Right atrium auricular region (tissue), 2 donors: ENCODE measurements around the gene PPP1R12C. TPM values are rescaled to one million over a fixed set of nuclear protein-coding genes. Genes with fewer than 3 reads are reported as not detected.

ENCODE experiments used
- DNase-seq: peaks from one replicate; pipeline ENCODE4 v3.0.0-alpha.2; 2019; ENCODE audit warnings: low spot score
- H3K27ac ChIP-seq, 2 donors: fragments of 200-600 bp; sonication (generic); 1 replicate in 1 of 2; 2 replicates in 1 of 2; pipeline ENCODE4 v1.5.1; 2016 to 2019
- H3K27me3 ChIP-seq, 2 donors: fragments of 200-600 bp; sonication (generic); one replicate each; pipeline versions ENCODE4 v1.5.1 to v1.6.0; 2017 to 2019
- H3K36me3 ChIP-seq: fragments of 200-600 bp; sonication (generic); one replicate; pipeline ENCODE4 v1.5.1; 2016
- H3K4me1 ChIP-seq, 2 donors: fragments of 200-600 bp; sonication (generic); one replicate each; pipeline versions ENCODE4 v1.5.1 to v1.6.0; 2017 to 2019
- H3K4me3 ChIP-seq, 2 donors: fragments of 200-600 bp; sonication (generic); 1 replicate in 1 of 2; 2 replicates in 1 of 2; pipeline ENCODE4 v1.5.1; 2017 to 2019; ENCODE audit warnings: mild to moderate bottlenecking in 1 of 2, moderate library complexity in 1 of 2
- H3K9me3 ChIP-seq, 2 donors: fragments of 200-600 bp; sonication (generic); one replicate each; pipeline ENCODE4 v1.5.1; 2019
- total RNA-seq, 2 donors: library from RNA; depleted of rRNA; stranded (reverse); fragments of >200 nt; gene quantifications; one replicate each; pipeline ENCODE4 v1.1.0, GENCODE V29; 2016
- TF ChIP-seq, protein P1 (sequence below), 2 donors: fragments of 200-600 bp; sonication (generic); IDR thresholded peaks; one replicate each; pipeline ENCODE4 v1.5.1; 2019; ENCODE audit warnings: antibody characterized with exemption in 2 of 2

PPP1R12C gene
- total RNA-seq, 2 donors from 2014 or later = 98.9 to 205 TPM

- Histone ChIP-seq H3K27ac (no peak overlapping the region), H3K4me3 (no peak overlapping the region), H3K36me3 (peaks cover under 1% of the 10 kb centered on the region), H3K4me1 (no peaks in the 10 kb centered on the region), H3K9me3 (no peaks in the 10 kb centered on the region), H3K27me3 (no peaks in the 10 kb centered on the region)
- TF ChIP-seq, protein P1, sequence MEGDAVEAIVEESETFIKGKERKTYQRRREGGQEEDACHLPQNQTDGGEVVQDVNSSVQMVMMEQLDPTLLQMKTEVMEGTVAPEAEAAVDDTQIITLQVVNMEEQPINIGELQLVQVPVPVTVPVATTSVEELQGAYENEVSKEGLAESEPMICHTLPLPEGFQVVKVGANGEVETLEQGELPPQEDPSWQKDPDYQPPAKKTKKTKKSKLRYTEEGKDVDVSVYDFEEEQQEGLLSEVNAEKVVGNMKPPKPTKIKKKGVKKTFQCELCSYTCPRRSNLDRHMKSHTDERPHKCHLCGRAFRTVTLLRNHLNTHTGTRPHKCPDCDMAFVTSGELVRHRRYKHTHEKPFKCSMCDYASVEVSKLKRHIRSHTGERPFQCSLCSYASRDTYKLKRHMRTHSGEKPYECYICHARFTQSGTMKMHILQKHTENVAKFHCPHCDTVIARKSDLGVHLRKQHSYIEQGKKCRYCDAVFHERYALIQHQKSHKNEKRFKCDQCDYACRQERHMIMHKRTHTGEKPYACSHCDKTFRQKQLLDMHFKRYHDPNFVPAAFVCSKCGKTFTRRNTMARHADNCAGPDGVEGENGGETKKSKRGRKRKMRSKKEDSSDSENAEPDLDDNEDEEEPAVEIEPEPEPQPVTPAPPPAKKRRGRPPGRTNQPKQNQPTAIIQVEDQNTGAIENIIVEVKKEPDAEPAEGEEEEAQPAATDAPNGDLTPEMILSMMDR (IDR thresholded peaks at IDR 0.05) = no peak
- no peak for DNase-seq
Observed at GRCh38 chr19:55131421-55131820, 14.0 kb upstream of the PPP1R12C start.

DNA sequence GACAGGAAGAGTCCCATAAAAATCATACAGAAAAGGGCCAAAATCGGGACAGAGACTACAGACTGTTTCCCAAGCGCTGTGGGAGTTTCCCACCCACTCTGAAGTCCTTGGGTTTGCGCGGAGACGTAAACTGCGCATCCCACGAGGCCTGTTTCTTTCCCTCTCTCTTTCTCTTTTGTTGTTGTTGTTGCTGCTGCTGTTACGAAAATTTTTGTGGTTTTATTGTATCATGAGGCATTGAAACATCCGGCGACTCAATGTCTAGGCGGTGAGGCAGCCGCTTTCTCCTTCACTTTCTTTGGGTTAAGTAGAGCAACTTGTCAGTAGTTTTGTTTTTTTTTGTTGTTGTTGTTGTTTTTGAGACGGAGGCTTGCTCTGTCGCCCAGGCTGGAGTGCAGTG, 1.6 kb upstream of the PPP1R12C start:
- Histone ChIP-seq H3K4me3 (no peak overlapping the region), H3K27ac (peak overlapping the region; percentile 77 to 85), H3K9me3 (no peaks in the 10 kb centered on the region)

GRCh38 chr19:55118401-55118991, 1.1 kb upstream of the PPP1R12C start:
- Histone ChIP-seq H3K27ac (peak overlapping the region; percentile 77 to 85), H3K36me3 (no peaks in the 10 kb centered on the region), H3K9me3 (no peaks in the 10 kb centered on the region), H3K27me3 (no peaks in the 10 kb centered on the region), H3K4me1 (peaks cover 0 to 38% of the 10 kb centered on the region in 2 donors), H3K4me3 (peak overlapping the region; percentile 80 to 88)
- TF ChIP-seq, protein P1 (IDR thresholded peaks at IDR 0.05) = no peak
- DNase-seq = no peak

More for the DNA sequence above, 1.6 kb upstream of the PPP1R12C start:
- TF ChIP-seq, protein P1 (IDR thresholded peaks at IDR 0.05) = no peak
- H3K36me3 ChIP-seq = no peaks in the 10 kb centered on the region
- DNase-seq = no peak
- peaks cover 0 to 33% of the 10 kb centered on the region in 2 donors for H3K4me1 ChIP-seq
- no peaks in the 10 kb centered on the region for H3K27me3 ChIP-seq

DNA sequence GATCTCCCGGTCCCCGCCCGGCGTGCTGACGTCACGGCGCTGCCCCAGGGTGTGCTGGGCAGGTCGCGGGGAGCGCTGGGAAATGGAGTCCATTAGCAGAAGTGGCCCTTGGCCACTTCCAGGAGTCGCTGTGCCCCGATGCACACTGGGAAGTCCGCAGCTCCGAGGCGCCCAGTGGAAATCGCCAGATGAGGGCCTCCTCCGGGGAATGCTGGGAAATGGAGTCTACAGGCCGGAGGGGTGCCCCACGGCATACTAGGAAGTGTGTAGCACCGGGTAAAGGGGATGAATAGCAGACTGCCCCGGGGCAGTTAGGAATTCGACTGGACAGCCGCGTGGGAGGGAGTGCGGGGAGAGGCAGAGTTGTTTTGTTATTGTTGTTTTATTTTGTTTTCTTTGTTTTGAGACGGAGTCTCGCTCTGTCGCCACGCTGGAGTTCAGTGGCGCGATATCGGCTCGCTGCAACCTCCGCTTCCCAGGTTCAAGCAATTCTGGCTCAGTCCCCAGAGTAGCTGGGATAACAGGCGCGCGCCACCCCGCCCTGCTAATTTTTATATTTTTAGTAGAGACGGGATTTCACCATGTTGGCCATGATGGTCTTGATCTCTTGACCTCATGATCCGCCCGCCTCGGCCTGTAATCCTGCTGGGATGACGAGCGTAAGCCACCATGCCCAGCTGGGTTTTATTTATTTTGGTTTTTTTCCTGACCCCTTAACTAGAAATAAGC, 390 bp upstream of the PPP1R12C start:
- Histone ChIP-seq H3K27me3 (no peaks in the 10 kb centered on the region), H3K9me3 (no peaks in the 10 kb centered on the region), H3K4me3 (peak overlapping the region; percentile 80 to 88), H3K36me3 (peaks cover under 1% of the 10 kb centered on the region), H3K27ac (peak overlapping the region; percentile 77 to 85), H3K4me1 (peaks cover 0 to 45% of the 10 kb centered on the region in 2 donors)
- TF ChIP-seq, protein P1 (IDR thresholded peaks at IDR 0.05) = peak in 1 of 2 donors; percentile 4
- peak; percentile 99 for DNase-seq

DNA sequence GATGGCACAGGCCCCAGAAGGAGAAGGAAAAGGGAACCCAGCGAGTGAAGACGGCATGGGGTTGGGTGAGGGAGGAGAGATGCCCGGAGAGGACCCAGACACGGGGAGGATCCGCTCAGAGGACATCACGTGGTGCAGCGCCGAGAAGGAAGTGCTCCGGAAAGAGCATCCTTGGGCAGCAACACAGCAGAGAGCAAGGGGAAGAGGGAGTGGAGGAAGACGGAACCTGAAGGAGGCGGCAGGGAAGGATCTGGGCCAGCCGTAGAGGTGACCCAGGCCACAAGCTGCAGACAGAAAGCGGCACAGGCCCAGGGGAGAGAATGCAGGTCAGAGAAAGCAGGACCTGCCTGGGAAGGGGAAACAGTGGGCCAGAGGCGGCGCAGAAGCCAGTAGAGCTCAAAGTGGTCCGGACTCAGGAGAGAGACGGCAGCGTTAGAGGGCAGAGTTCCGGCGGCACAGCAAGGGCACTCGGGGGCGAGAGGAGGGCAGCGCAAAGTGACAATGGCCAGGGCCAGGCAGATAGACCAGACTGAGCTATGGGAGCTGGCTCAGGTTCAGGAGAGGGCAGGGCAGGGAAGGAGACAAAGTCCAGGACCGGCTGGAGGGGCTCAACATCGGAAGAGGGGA, 1.1 kb downstream of the PPP1R12C start:
- TF ChIP-seq, protein P1 (IDR thresholded peaks at IDR 0.05) = no peak
- Histone ChIP-seq H3K4me1 (peaks cover 0 to 60% of the 10 kb centered on the region in 2 donors), H3K36me3 (peaks cover 11% of the 10 kb centered on the region), H3K4me3 (peak overlapping the region; percentile 80 to 88), H3K9me3 (no peaks in the 10 kb centered on the region), H3K27ac (peak overlapping the region; percentile 96 to 97), H3K27me3 (no peaks in the 10 kb centered on the region)
- peak; percentile 85 for DNase-seq
